Subcutaneous adipose tissue (tissue), 4 donors: ENCODE results near the gene CCDC28B. TPM values are rescaled to one million over a fixed set of nuclear protein-coding genes. Genes with fewer than 3 reads are reported as not detected.

Experiments
- CTCF ChIP-seq: fragments of 450-650 bp; IDR thresholded peaks from one replicate; pipeline ENCODE4 v1.5.1; 2016; ENCODE audit warnings: low read depth, mild to moderate bottlenecking, control low read depth, antibody characterized with exemption, moderate library complexity
- total RNA-seq, 4 donors: library from RNA; depleted of rRNA; stranded (reverse); fragments of >200 nt; gene quantifications; one replicate each; pipeline ENCODE4 v1.1.0, GENCODE V29; 2016

CCDC28B gene
- total RNA-seq: 1 to 10 TPM in 2 of 4 donors, under 1 TPM in 1, not detected in 1; 0.75 to 2.7 (median 2.2) TPM

- TF ChIP-seq CTCF: no peak
Observed at GRCh38 chr1:32200226-32201010, at the start of gene CCDC28B. TSS of gene CCDC28B (plus strand) at chr1:32200595. CDS start at chr1:32201936, 1,341 bp downstream.

- no peak for TF ChIP-seq CTCF
Observed at GRCh38 chr1:32150847-32151246, 49.5 kb upstream of the CCDC28B start.

GRCh38 chr1:32151319-32151787, 49.0 kb upstream of the CCDC28B start:
- no peak for TF ChIP-seq CTCF

GRCh38 chr1:32159189-32159588, 41.2 kb upstream of the CCDC28B start:
- TF ChIP-seq CTCF: no peak

GRCh38 chr1:32163405-32163804, 37.0 kb upstream of the CCDC28B start:
- TF ChIP-seq CTCF: no peak

GRCh38 chr1:32170991-32171390, 29.4 kb upstream of the CCDC28B start:
- no peak for TF ChIP-seq CTCF

- TF ChIP-seq CTCF: no peak
Observed at GRCh38 chr1:32172621-32173245, 27.7 kb upstream of the CCDC28B start.
